Astrocyte (in vitro differentiated cells and primary cell): ENCODE data around the gene OR52R1. TPM values are rescaled to one million over a fixed set of nuclear protein-coding genes. Genes with fewer than 3 reads are reported as not detected.

Source experiments
- DNase-seq: peaks from one replicate; pipeline ENCODE4 v3.0.0-alpha.2; 2010; ENCODE audit warnings: low read depth
- FAIRE-seq: peaks from 2 replicates; lab custom pipeline; 2011; peaks lifted over from hg19 to GRCh38; lab: Jason Lieb, UNC
- H2AFZ ChIP-seq: 2 replicates; pipeline ENCODE4 v1.6.0; 2012; ENCODE audit warnings: low read depth, low read length, inconsistent platforms
- H3K27ac ChIP-seq: 2 replicates; pipeline ENCODE4 v1.5.1; 2011; ENCODE audit warnings: low read depth, low read length, inconsistent platforms
- H3K27me3 ChIP-seq: 2 replicates; pipeline ENCODE4 v1.6.0; 2011; ENCODE audit warnings: low read length, inconsistent platforms; ENCODE audit not compliant: insufficient read depth
- H3K36me3 ChIP-seq: 2 replicates; pipeline ENCODE4 v1.5.1; 2011; ENCODE audit warnings: low read length, inconsistent platforms; ENCODE audit not compliant: insufficient read depth
- H3K4me1 ChIP-seq: 2 replicates; pipeline ENCODE4 v1.5.1; 2011; ENCODE audit warnings: low read length, inconsistent platforms; ENCODE audit not compliant: insufficient read depth
- H3K4me2 ChIP-seq: 2 replicates; pipeline ENCODE4 v1.6.0; 2012; ENCODE audit warnings: low read length, inconsistent platforms
- H3K4me3 ChIP-seq: 2 replicates; pipeline ENCODE4 v1.5.1; 2011; ENCODE audit warnings: low read depth, mild to moderate bottlenecking, low read length, inconsistent platforms; ENCODE audit not compliant: insufficient read depth
- H3K79me2 ChIP-seq: 2 replicates; pipeline ENCODE4 v1.6.0; 2012; ENCODE audit warnings: mild to moderate bottlenecking, low read length, inconsistent platforms; ENCODE audit not compliant: insufficient read depth
- H3K9ac ChIP-seq: 2 replicates; pipeline ENCODE4 v1.6.0; 2012; ENCODE audit warnings: mild to moderate bottlenecking, low read length, inconsistent platforms
- H3K9me3 ChIP-seq: 2 replicates; pipeline ENCODE4 v1.5.1; 2012; ENCODE audit warnings: low read depth, mild to moderate bottlenecking, low read length, inconsistent platforms; ENCODE audit not compliant: insufficient read depth
- H4K20me1 ChIP-seq: 2 replicates; pipeline ENCODE4 v1.6.0; 2012; ENCODE audit warnings: low read length, inconsistent platforms; ENCODE audit not compliant: insufficient read depth
- H3K27ac Mint-ChIP-seq: one replicate; pipeline ENCODE4 v1.8.0; 2021; ENCODE audit warnings: mild to moderate bottlenecking, mixed read lengths; ENCODE audit not compliant: unreplicated experiment
- H3K27me3 Mint-ChIP-seq: one replicate; pipeline ENCODE4 v1.8.0; 2021; ENCODE audit warnings: low read depth, mixed read lengths; ENCODE audit not compliant: unreplicated experiment
- H3K36me3 Mint-ChIP-seq: one replicate; pipeline ENCODE4 v1.8.0; 2021; ENCODE audit warnings: low read depth, mixed read lengths; ENCODE audit not compliant: unreplicated experiment
- H3K4me1 Mint-ChIP-seq: one replicate; pipeline ENCODE4 v1.8.0; 2021; ENCODE audit warnings: low read depth, mixed read lengths; ENCODE audit not compliant: unreplicated experiment
- H3K4me3 Mint-ChIP-seq: one replicate; pipeline ENCODE4 v1.8.0; 2021; ENCODE audit warnings: mild to moderate bottlenecking, moderate library complexity, mixed read lengths; ENCODE audit not compliant: unreplicated experiment
- H3K9me3 Mint-ChIP-seq: one replicate; pipeline ENCODE4 v1.8.0; 2021; ENCODE audit warnings: mild to moderate bottlenecking, mixed read lengths; ENCODE audit not compliant: unreplicated experiment
- CTCF ChIP-seq: IDR thresholded peaks from 2 replicates; pipeline ENCODE4 v1.5.1; 2011; ENCODE audit warnings: low read depth, mild to moderate bottlenecking, inconsistent platforms, low read length, moderate library complexity; ENCODE audit not compliant: insufficient read depth
- EZH2 ChIP-seq: IDR thresholded peaks from 2 replicates; pipeline ENCODE4 v1.6.1; 2012; ENCODE audit warnings: mild to moderate bottlenecking, low read length, inconsistent platforms; ENCODE audit not compliant: insufficient read depth
- total RNA-seq: library from RNA; stranded (reverse); gene quantifications from 2 replicates; pipeline ENCODE4 v1.2.1, GENCODE V29; 2021

Gene OR52R1
- total RNA-seq, 1 donor from 2014 or later, result not detected

GRCh38 chr11:4826425-4826824 is 22.2 kb upstream of the OR52R1 start:
- H3K27me3 Mint-ChIP-seq, result no peaks in the 10 kb centered on the region
- no peaks in the 10 kb centered on the region for H3K4me1 ChIP-seq
- no peak overlapping the region for H3K4me3 ChIP-seq
- no peaks in the 10 kb centered on the region for H4K20me1 ChIP-seq
- no peaks in the 10 kb centered on the region for H3K9me3 ChIP-seq
- no peak for FAIRE-seq
- no peak overlapping the region for H3K27ac Mint-ChIP-seq
- no peak overlapping the region for H3K4me3 Mint-ChIP-seq
- no peaks in the 10 kb centered on the region for H3K79me2 ChIP-seq
- no peak overlapping the region for H3K27ac ChIP-seq
- no peaks in the 10 kb centered on the region for H3K36me3 ChIP-seq
- H2AFZ ChIP-seq, result no peak overlapping the region
- H3K9ac ChIP-seq, result no peak overlapping the region
- no peak for TF ChIP-seq CTCF
- no peak overlapping the region for H3K4me2 ChIP-seq
- no peaks in the 10 kb centered on the region for H3K9me3 Mint-ChIP-seq
- no peaks in the 10 kb centered on the region for H3K4me1 Mint-ChIP-seq
- no peaks in the 10 kb centered on the region for H3K27me3 ChIP-seq
- no peaks in the 10 kb centered on the region for H3K36me3 Mint-ChIP-seq
- no peak for DNase-seq

GRCh38 chr11:4825132-4825531 is 21.0 kb upstream of the OR52R1 start:
- Histone ChIP-seq H3K4me3 (no peak overlapping the region), H3K4me1 (no peaks in the 10 kb centered on the region), H3K36me3 (no peaks in the 10 kb centered on the region), H3K9ac (no peak overlapping the region), H3K27ac (no peak overlapping the region), H3K27me3 (no peaks in the 10 kb centered on the region), H3K4me2 (no peak overlapping the region), H3K79me2 (no peaks in the 10 kb centered on the region), H2AFZ (no peak overlapping the region), H4K20me1 (no peaks in the 10 kb centered on the region), H3K9me3 (no peaks in the 10 kb centered on the region)
- H3K4me3 Mint-ChIP-seq, result no peak overlapping the region
- DNase-seq (no peak), FAIRE-seq (no peak)
- TF ChIP-seq EZH2 (no peak), CTCF (no peak)
- H3K27me3 Mint-ChIP-seq, result no peaks in the 10 kb centered on the region
- no peaks in the 10 kb centered on the region for H3K9me3 Mint-ChIP-seq
- no peak overlapping the region for H3K27ac Mint-ChIP-seq
- no peaks in the 10 kb centered on the region for H3K36me3 Mint-ChIP-seq
- H3K4me1 Mint-ChIP-seq, result peaks cover 4% of the 10 kb centered on the region

- Mint-ChIP-seq H3K9me3 (no peaks in the 10 kb centered on the region), H3K27ac (no peak within 1 kb of the TSS), H3K27me3 (no peaks in the 10 kb centered on the region), H3K36me3 (no peaks in the 10 kb centered on the region), H3K4me1 (peaks cover 12% of the 10 kb centered on the region), H3K4me3 (no peak within 1 kb of the TSS)
- FAIRE-seq (no peak), DNase-seq (no peak)
- H3K4me3 ChIP-seq, result no peak within 1 kb of the TSS
- no peaks in the 10 kb centered on the region for H3K36me3 ChIP-seq
- no peak within 1 kb of the TSS for H3K27ac ChIP-seq
- no peaks in the 10 kb centered on the region for H4K20me1 ChIP-seq
- no peaks in the 10 kb centered on the region for H3K27me3 ChIP-seq
- TF ChIP-seq CTCF, result no peak
- no peak for TF ChIP-seq EZH2
- no peaks in the 10 kb centered on the region for H3K4me1 ChIP-seq
- H3K9me3 ChIP-seq, result no peaks in the 10 kb centered on the region
- no peak within 1 kb of the TSS for H3K9ac ChIP-seq
- H2AFZ ChIP-seq, result no peak within 1 kb of the TSS
- peak within 1 kb of the TSS; percentile 40 for H3K4me2 ChIP-seq
- no peaks in the 10 kb centered on the region for H3K79me2 ChIP-seq
Measured at GRCh38 chr11:4821021-4821420, 16.8 kb upstream of the OR52R1 start, which contains the start of gene OR51F2. Gene OR51F2 (plus strand): TSS chr11:4821321. CDS start chr11:4821422, 101 bp downstream.
